NCI-H1105 (cell line): ENCODE measurements around the gene THAP4.
"Not testable (repeated sequence)": the region's sequence is repeated elsewhere in the genome, so short reads cannot be mapped to it uniquely, and the experiment has no call there.

Experiments
- DNase-seq: peaks from one replicate; lab custom pipeline; 2025; lab: John Stamatoyannopoulos, UW

The THAP4 gene

GRCh38 chr2:241612156-241613016 is 24.6 kb downstream of the THAP4 start:
- no peak for DNase-seq

- DNase-seq, result no peak
Observed at GRCh38 chr2:241611062-241611461, 25.9 kb downstream of the THAP4 start.

GRCh38 chr2:241609859-241610793 is 26.8 kb downstream of the THAP4 start:
- peak; percentile 73 for DNase-seq

- DNase-seq, result no peak
Observed at GRCh38 chr2:241608881-241609280, 28.1 kb downstream of the THAP4 start.

- DNase-seq, result no peak
Observed at GRCh38 chr2:241607162-241607885, 29.6 kb downstream of the THAP4 start.

GRCh38 chr2:241606186-241606585 is 30.8 kb downstream of the THAP4 start:
- no peak for DNase-seq

GRCh38 chr2:241603686-241604085 is 33.3 kb downstream of the THAP4 start:
- no peak for DNase-seq

GRCh38 chr2:241602720-241603119 is 34.2 kb downstream of the THAP4 start:
- DNase-seq, result no peak

- no peak for DNase-seq
Observed at GRCh38 chr2:241601841-241602240, 35.1 kb downstream of the THAP4 start.

- no peak for DNase-seq
Observed at GRCh38 chr2:241599615-241600014, 37.3 kb downstream of the THAP4 start.

- DNase-seq, result peak; percentile 3
Observed at GRCh38 chr2:241598487-241598886, 38.5 kb downstream of the THAP4 start.

- no peak for DNase-seq
Observed at GRCh38 chr2:241598061-241598460, 38.9 kb downstream of the THAP4 start.

GRCh38 chr2:241597561-241597960 is 39.4 kb downstream of the THAP4 start:
- DNase-seq, result no peak

GRCh38 chr2:241595600-241596140 is 41.3 kb downstream of the THAP4 start:
- DNase-seq, result no peak

- no peak for DNase-seq
Observed at GRCh38 chr2:241593271-241593670, 43.7 kb downstream of the THAP4 start.

GRCh38 chr2:241592126-241592845 is 44.7 kb downstream of the THAP4 start:
- no peak for DNase-seq

GRCh38 chr2:241590496-241591455 is 46.2 kb downstream of the THAP4 start:
- not testable (repeated sequence) for DNase-seq

- DNase-seq, result not testable (repeated sequence)
Observed at GRCh38 chr2:241589863-241590262, 47.1 kb downstream of the THAP4 start.

- DNase-seq, result no peak
Observed at GRCh38 chr2:241586564-241587264, 50.2 kb downstream of the THAP4 start.
